Brain microvascular endothelial cell (primary cell): ENCODE results near the gene CNTD1.

ENCODE experiments used
- DNase-seq: peaks from one replicate; pipeline ENCODE4 v3.0.0-alpha.2; 2020
- H3K27ac ChIP-seq: fragments of 250-450 bp; sonication (Bioruptor Pico); 2 replicates; pipeline ENCODE4 v1.5.1; 2020; ENCODE audit warnings: mild to moderate bottlenecking, moderate library complexity
- H3K27me3 ChIP-seq: fragments of 250-450 bp; sonication (Bioruptor Pico); replicated peaks from 2 replicates; pipeline ENCODE4 v1.5.1; 2020; ENCODE audit warnings: mild to moderate bottlenecking
- H3K36me3 ChIP-seq: fragments of 250-450 bp; sonication (Bioruptor Pico); replicated peaks from 2 replicates; pipeline ENCODE4 v1.5.1; 2020; ENCODE audit warnings: mild to moderate bottlenecking
- H3K4me3 ChIP-seq: 2 replicates; pipeline ENCODE4 v1.5.1; 2011; ENCODE audit warnings: low read depth, mild to moderate bottlenecking, control low read depth, low read length, moderate library complexity
- CTCF ChIP-seq: IDR thresholded peaks from 2 replicates; pipeline ENCODE4 v1.5.1; 2011; ENCODE audit warnings: low read depth, mild to moderate bottlenecking, moderate library complexity, low read length, control low read depth, inconsistent platforms; ENCODE audit errors: missing control alignments
- in situ Hi-C: cut with HindIII; loops from 2 replicates; pipeline ENCODE4 v1.10.0; 2017; ENCODE audit warnings: low sequenced_read_pairs, low pct_ligation_motif_present

Gene CNTD1

GRCh38 chr17:42772945-42773289, 25.7 kb upstream of the CNTD1 start:
- H3K27ac ChIP-seq, result peak overlapping the region; percentile 58
- H3K27me3 ChIP-seq, result no peaks in the 10 kb centered on the region
- peak overlapping the region; percentile 94 for H3K4me3 ChIP-seq
- H3K36me3 ChIP-seq, result no peaks in the 10 kb centered on the region
- in situ Hi-C loops, result no loop called here
- no peak for DNase-seq
- TF ChIP-seq CTCF, result no peak

- Histone ChIP-seq H3K4me3 (peak within 1 kb of the TSS; percentile 94), H3K27me3 (no peaks in the 10 kb centered on the region), H3K36me3 (no peaks in the 10 kb centered on the region), H3K27ac (peak within 1 kb of the TSS; percentile 58)
- peak; percentile 39 for TF ChIP-seq CTCF
- in situ Hi-C loops, result no loop called here
- peak; percentile 68 for DNase-seq
Observed at GRCh38 chr17:42773290-42774035, 25.2 kb upstream of the CNTD1 start, which contains the start of gene VPS25. Gene VPS25, plus strand, starts transcription at chr17:42773449. Its CDS starts 27 bp downstream, at chr17:42773476.

- peaks cover 4% of the 10 kb centered on the region for H3K36me3 ChIP-seq
- no peaks in the 10 kb centered on the region for H3K27me3 ChIP-seq
- peak overlapping the region; percentile 58 for H3K27ac ChIP-seq
- in situ Hi-C loops, result no loop called here
- TF ChIP-seq CTCF, result no peak
- H3K4me3 ChIP-seq, result peak overlapping the region; percentile 94
- no peak for DNase-seq
Observed at GRCh38 chr17:42774066-42774745, 24.5 kb upstream of the CNTD1 start.

GRCh38 chr17:42775534-42776098, 23.0 kb upstream of the CNTD1 start:
- Histone ChIP-seq H3K27me3 (no peaks in the 10 kb centered on the region), H3K27ac (peak overlapping the region; percentile 25), H3K4me3 (no peak overlapping the region), H3K36me3 (peaks cover 5% of the 10 kb centered on the region)
- peak; percentile 47 for TF ChIP-seq CTCF
- in situ Hi-C loops, result no loop called here
- DNase-seq, result peak; percentile 84

GRCh38 chr17:42778570-42778969, 20.1 kb upstream of the CNTD1 start:
- Histone ChIP-seq H3K27me3 (no peaks in the 10 kb centered on the region), H3K4me3 (no peak overlapping the region), H3K36me3 (peaks cover 5% of the 10 kb centered on the region), H3K27ac (no peak overlapping the region)
- in situ Hi-C loops, result no loop called here
- no peak for DNase-seq
- TF ChIP-seq CTCF, result no peak
